GM23338 (cell line): ENCODE results near the gene KMT2E. TPM values are rescaled to one million over a fixed set of nuclear protein-coding genes. Genes with fewer than 3 reads are reported as not detected.

Experiments used
- ATAC-seq: fragments of 200-7000 bp; cut with Tn5 transposase; 3 replicates; pipeline ENCODE4 v1.9.1; 2020
- DNase-seq: peaks from one replicate; pipeline ENCODE4 v3.0.0-alpha.2; 2015; ENCODE audit warnings: low spot score
- H2AFZ ChIP-seq: fragments of 200-600 bp; sonication (generic); 2 replicates; pipeline ENCODE4 v1.8.0; 2016; ENCODE audit warnings: antibody characterized with exemption, mild to moderate bottlenecking, moderate library complexity
- H3F3A ChIP-seq: fragments of 200-600 bp; sonication (generic); replicated peaks from 2 replicates; pipeline ENCODE4 v1.8.0; 2017; ENCODE audit warnings: antibody characterized with exemption, mixed run types, low read depth
- H3K27ac ChIP-seq: fragments of 200-600 bp; sonication (generic); 2 replicates; pipeline ENCODE4 v1.6.1; 2016; ENCODE audit warnings: low read depth
- H3K27me3 ChIP-seq: fragments of 200-600 bp; sonication (generic); 2 replicates; pipeline ENCODE4 v1.8.0; 2016; ENCODE audit warnings: mild to moderate bottlenecking, mixed run types, moderate library complexity; ENCODE audit not compliant: insufficient read depth
- H3K36me3 ChIP-seq: fragments of 200-600 bp; sonication (generic); 2 replicates; pipeline ENCODE4 v1.8.0; 2016; ENCODE audit warnings: mild to moderate bottlenecking; ENCODE audit not compliant: insufficient read depth
- H3K4me1 ChIP-seq: fragments of 200-600 bp; sonication (generic); 2 replicates; pipeline ENCODE4 v1.8.0; 2016; ENCODE audit warnings: mild to moderate bottlenecking, moderate library complexity; ENCODE audit not compliant: insufficient read depth
- H3K4me2 ChIP-seq: fragments of 200-600 bp; sonication (generic); 2 replicates; pipeline ENCODE4 v1.7.1; 2017; ENCODE audit warnings: mixed run types
- H3K4me3 ChIP-seq: fragments of 200-600 bp; sonication (generic); 2 replicates; pipeline ENCODE4 v1.6.1; 2016; ENCODE audit warnings: mixed run types
- H3K79me2 ChIP-seq: fragments of 200-600 bp; sonication (generic); replicated peaks from 2 replicates; pipeline ENCODE4 v1.8.0; 2017; ENCODE audit warnings: mild to moderate bottlenecking; ENCODE audit not compliant: insufficient read depth
- H3K9me2 ChIP-seq: fragments of 200-600 bp; sonication (generic); 2 replicates; pipeline ENCODE4 v1.8.0; 2017; ENCODE audit not compliant: insufficient read depth
- H4K20me1 ChIP-seq: fragments of 200-600 bp; sonication (generic); replicated peaks from 2 replicates; pipeline ENCODE4 v1.8.0; 2017; ENCODE audit warnings: mild to moderate bottlenecking; ENCODE audit not compliant: insufficient read depth
- H3K27ac Mint-ChIP-seq: 2 replicates; pipeline ENCODE4 v1.8.0; 2020; ENCODE audit warnings: inconsistent platforms, mild to moderate bottlenecking, moderate library complexity, mixed read lengths
- H3K27me3 Mint-ChIP-seq: 3 replicates; pipeline ENCODE4 v1.8.0; 2022; ENCODE audit warnings: low read depth, mild to moderate bottlenecking, moderate library complexity, mixed read lengths, inconsistent platforms; ENCODE audit not compliant: insufficient read depth, poor library complexity
- H3K36me3 Mint-ChIP-seq: 3 replicates; pipeline ENCODE4 v1.8.0; 2021; ENCODE audit warnings: low read depth, mild to moderate bottlenecking, inconsistent platforms, moderate library complexity, mixed read lengths
- H3K4me1 Mint-ChIP-seq: 3 replicates; pipeline ENCODE4 v1.8.0; 2020; ENCODE audit warnings: mild to moderate bottlenecking, inconsistent platforms, mixed read lengths
- H3K4me3 Mint-ChIP-seq: 3 replicates; pipeline ENCODE4 v1.8.0; 2021; ENCODE audit warnings: moderate library complexity, mild to moderate bottlenecking, inconsistent platforms, mixed read lengths
- H3K9me3 Mint-ChIP-seq: 3 replicates; pipeline ENCODE4 v1.8.0; 2020; ENCODE audit warnings: moderate library complexity, mild to moderate bottlenecking, inconsistent platforms, mixed read lengths
- NANOG ChIP-seq: IDR thresholded peaks from 2 replicates; pipeline ENCODE4 v1.6.1; 2016; ENCODE audit warnings: antibody characterized with exemption, borderline replicate concordance
- POLR2AphosphoS5 ChIP-seq: IDR thresholded peaks from 2 replicates; pipeline ENCODE4 v1.6.1; 2016; ENCODE audit warnings: antibody characterized with exemption, low read depth
- STAT1 ChIP-seq: IDR thresholded peaks from one replicate; pipeline ENCODE4 v1.6.1; 2016; ENCODE audit warnings: antibody characterized with exemption; ENCODE audit not compliant: unreplicated experiment
- ZNF114 ChIP-seq: fragments of 250-450 bp; sonication (Bioruptor Pico); IDR thresholded peaks from 2 replicates; pipeline ENCODE4 v1.5.0; 2020; ENCODE audit warnings: mild to moderate bottlenecking, moderate library complexity
- ZNF331 ChIP-seq: fragments of 250-450 bp; sonication (Bioruptor Pico); IDR thresholded peaks from 2 replicates; pipeline ENCODE4 v1.5.0; 2020; ENCODE audit warnings: low read depth, mild to moderate bottlenecking, moderate library complexity
- polyA plus RNA-seq: library from polyadenylated mRNA; unstranded; fragments of >200 nt; fragmentation: Nextera tagmentation; extraction: Ambion mirVana; gene quantifications from 2 replicates; pipeline ENCODE4 v1.2.1, GENCODE V29; 2016
- total RNA-seq: library from RNA; depleted of rRNA; stranded (reverse); fragments of >200 nt; shearing (Covaris generic); gene quantifications from 2 replicates; pipeline ENCODE4 v1.2.3, GENCODE V29; 2014
- TF ChIP-seq, protein P1 (sequence below), 2 experiments: fragments of 200-600 bp in 1 of 2; sonication (generic) in 1 of 2; conservative IDR thresholded peaks; 2 replicates each; pipeline versions ENCODE4 v1.5.1 to v1.6.1; 2016 to 2017; ENCODE audit warnings: antibody characterized with exemption in 2 of 2, low read depth in 2 of 2, mild to moderate bottlenecking in 2 of 2, moderate library complexity in 1 of 2
- TF ChIP-seq, protein P2 (sequence below): fragments of 250-450 bp; sonication (Bioruptor Pico); IDR thresholded peaks from 2 replicates; pipeline ENCODE4 v1.5.0; 2020; ENCODE audit warnings: mild to moderate bottlenecking, moderate library complexity
- TF ChIP-seq, protein P3 (sequence below): IDR thresholded peaks from one replicate; pipeline ENCODE4 v1.6.1; 2018; ENCODE audit warnings: antibody characterized with exemption; ENCODE audit not compliant: unreplicated experiment

The KMT2E gene
- total and polyA plus RNA-seq, 2 experiments from 2014 or later = 50.2 to 70.9 TPM

DNA sequence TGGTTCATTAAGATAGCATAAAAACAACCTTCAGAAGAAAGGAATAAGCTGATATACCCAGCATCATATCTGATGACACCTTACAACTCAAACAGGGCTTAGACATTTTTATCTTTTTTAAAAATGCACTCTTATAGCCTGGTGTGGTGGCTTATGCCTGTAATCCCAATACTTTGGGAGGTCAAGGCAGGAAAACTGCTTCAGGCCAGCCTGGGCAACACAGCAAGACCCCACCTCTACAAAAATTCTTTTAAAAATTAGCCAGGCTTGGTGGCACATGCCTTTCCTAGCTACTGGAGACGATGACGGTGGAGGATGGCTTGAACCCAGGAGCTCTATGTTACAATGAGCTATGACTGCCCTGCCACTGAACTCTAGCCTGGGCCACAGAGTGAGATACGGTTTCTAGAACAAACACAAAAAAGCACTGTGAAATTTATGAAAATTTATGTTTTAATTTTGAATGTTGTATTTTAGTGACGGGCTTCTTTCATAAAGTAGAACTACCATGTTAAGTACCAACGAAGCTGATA lies 12.3 kb upstream of the KMT2E start:
- Mint-ChIP-seq H3K27ac (no peak overlapping the region), H3K27me3 (no peaks in the 10 kb centered on the region), H3K4me1 (peaks cover 38% of the 10 kb centered on the region), H3K4me3 (no peak overlapping the region), H3K9me3 (no peaks in the 10 kb centered on the region), H3K36me3 (peaks cover 7% of the 10 kb centered on the region; the same call in 2 of the 3 replicates)
- Histone ChIP-seq H3K36me3 (peaks cover 4% of the 10 kb centered on the region; the same call in 1 of the 2 replicates), H3K79me2 (no peaks in the 10 kb centered on the region; the same call in 1 of the 2 replicates), H3K27ac (no peak overlapping the region), H3K4me3 (no peak overlapping the region), H3K9me2 (no peaks in the 10 kb centered on the region), H3K4me1 (peaks cover 6% of the 10 kb centered on the region), H4K20me1 (peaks cover 91% of the 10 kb centered on the region), H2AFZ (no peak overlapping the region), H3K27me3 (no peaks in the 10 kb centered on the region), H3K4me2 (peak overlapping the region; percentile 25; the same call in 1 of the 2 replicates), H3F3A (no peaks in the 10 kb centered on the region)
- TF ChIP-seq ZNF331 (CRISPR knock-in tag) = no peak
- TF ChIP-seq NANOG = no peak
- TF ChIP-seq, protein P1, sequence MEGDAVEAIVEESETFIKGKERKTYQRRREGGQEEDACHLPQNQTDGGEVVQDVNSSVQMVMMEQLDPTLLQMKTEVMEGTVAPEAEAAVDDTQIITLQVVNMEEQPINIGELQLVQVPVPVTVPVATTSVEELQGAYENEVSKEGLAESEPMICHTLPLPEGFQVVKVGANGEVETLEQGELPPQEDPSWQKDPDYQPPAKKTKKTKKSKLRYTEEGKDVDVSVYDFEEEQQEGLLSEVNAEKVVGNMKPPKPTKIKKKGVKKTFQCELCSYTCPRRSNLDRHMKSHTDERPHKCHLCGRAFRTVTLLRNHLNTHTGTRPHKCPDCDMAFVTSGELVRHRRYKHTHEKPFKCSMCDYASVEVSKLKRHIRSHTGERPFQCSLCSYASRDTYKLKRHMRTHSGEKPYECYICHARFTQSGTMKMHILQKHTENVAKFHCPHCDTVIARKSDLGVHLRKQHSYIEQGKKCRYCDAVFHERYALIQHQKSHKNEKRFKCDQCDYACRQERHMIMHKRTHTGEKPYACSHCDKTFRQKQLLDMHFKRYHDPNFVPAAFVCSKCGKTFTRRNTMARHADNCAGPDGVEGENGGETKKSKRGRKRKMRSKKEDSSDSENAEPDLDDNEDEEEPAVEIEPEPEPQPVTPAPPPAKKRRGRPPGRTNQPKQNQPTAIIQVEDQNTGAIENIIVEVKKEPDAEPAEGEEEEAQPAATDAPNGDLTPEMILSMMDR (conservative IDR thresholded peaks at IDR 0.05; ENCODE audit: low read depth in 2 of 2) = no peak
- no peak for TF ChIP-seq ZNF114 (CRISPR knock-in tag)
- TF ChIP-seq, protein P2, sequence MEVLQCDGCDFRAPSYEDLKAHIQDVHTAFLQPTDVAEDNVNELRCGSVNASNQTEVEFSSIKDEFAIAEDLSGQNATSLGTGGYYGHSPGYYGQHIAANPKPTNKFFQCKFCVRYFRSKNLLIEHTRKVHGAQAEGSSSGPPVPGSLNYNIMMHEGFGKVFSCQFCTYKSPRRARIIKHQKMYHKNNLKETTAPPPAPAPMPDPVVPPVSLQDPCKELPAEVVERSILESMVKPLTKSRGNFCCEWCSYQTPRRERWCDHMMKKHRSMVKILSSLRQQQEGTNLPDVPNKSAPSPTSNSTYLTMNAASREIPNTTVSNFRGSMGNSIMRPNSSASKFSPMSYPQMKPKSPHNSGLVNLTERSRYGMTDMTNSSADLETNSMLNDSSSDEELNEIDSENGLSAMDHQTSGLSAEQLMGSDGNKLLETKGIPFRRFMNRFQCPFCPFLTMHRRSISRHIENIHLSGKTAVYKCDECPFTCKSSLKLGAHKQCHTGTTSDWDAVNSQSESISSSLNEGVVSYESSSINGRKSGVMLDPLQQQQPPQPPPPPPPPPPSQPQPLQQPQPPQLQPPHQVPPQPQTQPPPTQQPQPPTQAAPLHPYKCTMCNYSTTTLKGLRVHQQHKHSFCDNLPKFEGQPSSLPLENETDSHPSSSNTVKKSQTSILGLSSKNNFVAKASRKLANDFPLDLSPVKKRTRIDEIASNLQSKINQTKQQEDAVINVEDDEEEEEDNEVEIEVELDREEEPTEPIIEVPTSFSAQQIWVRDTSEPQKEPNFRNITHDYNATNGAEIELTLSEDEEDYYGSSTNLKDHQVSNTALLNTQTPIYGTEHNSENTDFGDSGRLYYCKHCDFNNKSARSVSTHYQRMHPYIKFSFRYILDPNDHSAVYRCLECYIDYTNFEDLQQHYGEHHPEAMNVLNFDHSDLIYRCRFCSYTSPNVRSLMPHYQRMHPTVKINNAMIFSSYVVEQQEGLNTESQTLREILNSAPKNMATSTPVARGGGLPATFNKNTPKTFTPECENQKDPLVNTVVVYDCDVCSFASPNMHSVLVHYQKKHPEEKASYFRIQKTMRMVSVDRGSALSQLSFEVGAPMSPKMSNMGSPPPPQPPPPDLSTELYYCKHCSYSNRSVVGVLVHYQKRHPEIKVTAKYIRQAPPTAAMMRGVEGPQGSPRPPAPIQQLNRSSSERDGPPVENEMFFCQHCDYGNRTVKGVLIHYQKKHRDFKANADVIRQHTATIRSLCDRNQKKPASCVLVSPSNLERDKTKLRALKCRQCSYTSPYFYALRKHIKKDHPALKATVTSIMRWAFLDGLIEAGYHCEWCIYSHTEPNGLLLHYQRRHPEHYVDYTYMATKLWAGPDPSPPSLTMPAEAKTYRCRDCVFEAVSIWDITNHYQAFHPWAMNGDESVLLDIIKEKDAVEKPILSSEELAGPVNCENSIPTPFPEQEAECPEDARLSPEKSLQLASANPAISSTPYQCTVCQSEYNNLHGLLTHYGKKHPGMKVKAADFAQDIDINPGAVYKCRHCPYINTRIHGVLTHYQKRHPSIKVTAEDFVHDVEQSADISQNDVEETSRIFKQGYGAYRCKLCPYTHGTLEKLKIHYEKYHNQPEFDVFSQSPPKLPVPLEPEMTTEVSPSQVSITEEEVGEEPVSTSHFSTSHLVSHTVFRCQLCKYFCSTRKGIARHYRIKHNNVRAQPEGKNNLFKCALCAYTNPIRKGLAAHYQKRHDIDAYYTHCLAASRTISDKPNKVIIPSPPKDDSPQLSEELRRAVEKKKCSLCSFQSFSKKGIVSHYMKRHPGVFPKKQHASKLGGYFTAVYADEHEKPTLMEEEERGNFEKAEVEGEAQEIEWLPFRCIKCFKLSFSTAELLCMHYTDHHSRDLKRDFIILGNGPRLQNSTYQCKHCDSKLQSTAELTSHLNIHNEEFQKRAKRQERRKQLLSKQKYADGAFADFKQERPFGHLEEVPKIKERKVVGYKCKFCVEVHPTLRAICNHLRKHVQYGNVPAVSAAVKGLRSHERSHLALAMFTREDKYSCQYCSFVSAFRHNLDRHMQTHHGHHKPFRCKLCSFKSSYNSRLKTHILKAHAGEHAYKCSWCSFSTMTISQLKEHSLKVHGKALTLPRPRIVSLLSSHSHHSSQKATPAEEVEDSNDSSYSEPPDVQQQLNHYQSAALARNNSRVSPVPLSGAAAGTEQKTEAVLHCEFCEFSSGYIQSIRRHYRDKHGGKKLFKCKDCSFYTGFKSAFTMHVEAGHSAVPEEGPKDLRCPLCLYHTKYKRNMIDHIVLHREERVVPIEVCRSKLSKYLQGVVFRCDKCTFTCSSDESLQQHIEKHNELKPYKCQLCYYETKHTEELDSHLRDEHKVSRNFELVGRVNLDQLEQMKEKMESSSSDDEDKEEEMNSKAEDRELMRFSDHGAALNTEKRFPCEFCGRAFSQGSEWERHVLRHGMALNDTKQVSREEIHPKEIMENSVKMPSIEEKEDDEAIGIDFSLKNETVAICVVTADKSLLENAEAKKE = no peak
- no peak for TF ChIP-seq STAT1
- TF ChIP-seq POLR2AphosphoS5 = no peak
- TF ChIP-seq, protein P3, sequence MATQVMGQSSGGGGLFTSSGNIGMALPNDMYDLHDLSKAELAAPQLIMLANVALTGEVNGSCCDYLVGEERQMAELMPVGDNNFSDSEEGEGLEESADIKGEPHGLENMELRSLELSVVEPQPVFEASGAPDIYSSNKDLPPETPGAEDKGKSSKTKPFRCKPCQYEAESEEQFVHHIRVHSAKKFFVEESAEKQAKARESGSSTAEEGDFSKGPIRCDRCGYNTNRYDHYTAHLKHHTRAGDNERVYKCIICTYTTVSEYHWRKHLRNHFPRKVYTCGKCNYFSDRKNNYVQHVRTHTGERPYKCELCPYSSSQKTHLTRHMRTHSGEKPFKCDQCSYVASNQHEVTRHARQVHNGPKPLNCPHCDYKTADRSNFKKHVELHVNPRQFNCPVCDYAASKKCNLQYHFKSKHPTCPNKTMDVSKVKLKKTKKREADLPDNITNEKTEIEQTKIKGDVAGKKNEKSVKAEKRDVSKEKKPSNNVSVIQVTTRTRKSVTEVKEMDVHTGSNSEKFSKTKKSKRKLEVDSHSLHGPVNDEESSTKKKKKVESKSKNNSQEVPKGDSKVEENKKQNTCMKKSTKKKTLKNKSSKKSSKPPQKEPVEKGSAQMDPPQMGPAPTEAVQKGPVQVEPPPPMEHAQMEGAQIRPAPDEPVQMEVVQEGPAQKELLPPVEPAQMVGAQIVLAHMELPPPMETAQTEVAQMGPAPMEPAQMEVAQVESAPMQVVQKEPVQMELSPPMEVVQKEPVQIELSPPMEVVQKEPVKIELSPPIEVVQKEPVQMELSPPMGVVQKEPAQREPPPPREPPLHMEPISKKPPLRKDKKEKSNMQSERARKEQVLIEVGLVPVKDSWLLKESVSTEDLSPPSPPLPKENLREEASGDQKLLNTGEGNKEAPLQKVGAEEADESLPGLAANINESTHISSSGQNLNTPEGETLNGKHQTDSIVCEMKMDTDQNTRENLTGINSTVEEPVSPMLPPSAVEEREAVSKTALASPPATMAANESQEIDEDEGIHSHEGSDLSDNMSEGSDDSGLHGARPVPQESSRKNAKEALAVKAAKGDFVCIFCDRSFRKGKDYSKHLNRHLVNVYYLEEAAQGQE = no peak
- DNase-seq = no peak
- no peak for ATAC-seq
